GM12878 (cell line): Measurements from ENCODE around the gene ABHD3. TPM values are rescaled to one million over a fixed set of nuclear protein-coding genes. Genes with fewer than 3 reads are reported as not detected.

ENCODE experiments used
- BHLHE40 ChIP-seq, 2 experiments: fragments of 450-650 bp in 1 of 2; IDR thresholded peaks; 2 replicates each; pipeline ENCODE4 v1.6.1; 2011 to 2017; ENCODE audit warnings: low read depth in 2 of 2, borderline replicate concordance in 1 of 2, improper control_type of control experiment in 1 of 2, low read length in 1 of 2, mild to moderate bottlenecking in 1 of 2
- CEBPB ChIP-seq, 2 experiments: fragments of 150-350 bp in 1 of 2; IDR thresholded peaks; 2 replicates each; pipeline ENCODE4 v1.6.1; 2012 to 2014; ENCODE audit warnings: low read depth in 2 of 2, low read length in 2 of 2, borderline replicate concordance in 1 of 2, inconsistent platforms in 1 of 2
- DPF2 ChIP-seq: fragments of 450-650 bp; IDR thresholded peaks from 2 replicates; pipeline ENCODE4 v1.6.1; 2017; ENCODE audit warnings: mild to moderate bottlenecking
- E2F8 ChIP-seq: fragments of 450-650 bp; IDR thresholded peaks from 2 replicates; pipeline ENCODE4 v1.6.1; 2018; ENCODE audit warnings: mild to moderate bottlenecking, low read depth, moderate library complexity; ENCODE audit not compliant: partially characterized antibody
- EGR1 ChIP-seq, 2 experiments: IDR thresholded peaks; 1 replicate in 1 of 2; 2 replicates in 1 of 2; pipeline ENCODE4 v1.6.1; 2011 to 2012; ENCODE audit warnings: low read depth in 2 of 2, low read length in 2 of 2, borderline replicate concordance in 1 of 2, mild to moderate bottlenecking in 1 of 2, moderate library complexity in 1 of 2
- FOXM1 ChIP-seq: IDR thresholded peaks from 2 replicates; pipeline ENCODE4 v1.6.1; 2012; ENCODE audit warnings: low read depth, mild to moderate bottlenecking, inconsistent platforms, low read length, moderate library complexity
- IRF4 ChIP-seq: IDR thresholded peaks from 2 replicates; pipeline ENCODE4 v1.6.1; 2011; ENCODE audit warnings: low read depth, low read length
- MTA3 ChIP-seq: IDR thresholded peaks from 2 replicates; pipeline ENCODE4 v1.6.1; 2012; ENCODE audit warnings: low read length, inconsistent platforms, borderline replicate concordance
- NR2C2 ChIP-seq: IDR thresholded peaks from 2 replicates; pipeline ENCODE4 v1.6.1; 2011; ENCODE audit warnings: borderline replicate concordance, low read depth; ENCODE audit not compliant: control insufficient read depth, insufficient read length
- PAX8 ChIP-seq: fragments of 450-650 bp; IDR thresholded peaks from 2 replicates; pipeline ENCODE4 v1.6.1; 2017; ENCODE audit warnings: mild to moderate bottlenecking, moderate library complexity
- PKNOX1 ChIP-seq: fragments of 450-650 bp; IDR thresholded peaks from 2 replicates; pipeline ENCODE4 v1.6.1; 2016; ENCODE audit warnings: mild to moderate bottlenecking
- PML ChIP-seq: IDR thresholded peaks from 2 replicates; pipeline ENCODE4 v1.6.1; 2012; ENCODE audit warnings: low read length, inconsistent platforms
- RAD21 ChIP-seq: IDR thresholded peaks from 2 replicates; pipeline ENCODE4 v1.6.1; 2011; ENCODE audit warnings: mild to moderate bottlenecking, low read depth, low read length, moderate library complexity; ENCODE audit not compliant: insufficient read depth
- SMC3 ChIP-seq: IDR thresholded peaks from 2 replicates; pipeline ENCODE4 v1.6.1; 2011; ENCODE audit warnings: low read length, improper control_type of control experiment, borderline replicate concordance
- SP1 ChIP-seq: IDR thresholded peaks from one replicate; pipeline ENCODE4 v1.6.1; 2011; ENCODE audit warnings: low read depth, low read length
- SREBF1 ChIP-seq: IDR thresholded peaks from 2 replicates; pipeline ENCODE4 v1.6.1; 2012; ENCODE audit warnings: mild to moderate bottlenecking, low read length
- ZNF207 ChIP-seq: fragments of 450-650 bp; IDR thresholded peaks from 2 replicates; pipeline ENCODE4 v1.6.1; 2014; ENCODE audit warnings: antibody characterized with exemption, mild to moderate bottlenecking, borderline replicate concordance
- ZNF274 ChIP-seq: IDR thresholded peaks from one replicate; pipeline ENCODE4 v1.8.0; 2011; ENCODE audit not compliant: insufficient read length, insufficient read depth
- polyA plus RNA-seq, 11 experiments: library from polyadenylated mRNA; depleted of rRNA in 4 of 11; unstranded in 6 of 11; stranded (reverse) in 5 of 11; fragments of >200 nt; fragmentation: Nextera tagmentation in 4 of 11; fragmentation: Illumina TruSeq in 1 of 11; extraction: Ambion mirVana in 4 of 11; extraction: Trizol in 1 of 11; gene quantifications; 1 replicate in 1 of 11; 2 replicates in 10 of 11; pipeline versions ENCODE4 v1.2.1 to v1.2.3, GENCODE V29; 2011 to 2016; ENCODE audit warnings: inconsistent platforms in 2 of 11, missing spikeins in 2 of 11, low read depth in 1 of 11
- total RNA-seq, 4 experiments: library from RNA; depleted of rRNA in 3 of 4; stranded (reverse); fragments of >200 nt in 3 of 4; fragmentation: Illumina TruSeq in 1 of 4; extraction: Trizol in 1 of 4; gene quantifications; 2 replicates each; pipeline versions ENCODE4 v1.2.1 to v1.2.3, GENCODE V29; 2013 to 2021
- TF ChIP-seq, protein P1 (sequence below): fragments of 450-650 bp; formaldehyde crosslinking; IDR thresholded peaks from 2 replicates; pipeline ENCODE4 v1.5.0; 2022; ENCODE audit warnings: mild to moderate bottlenecking, missing genetic modification characterization
- TF ChIP-seq, protein P2 (sequence below): fragments of 450-650 bp; IDR thresholded peaks from 2 replicates; pipeline ENCODE4 v1.6.1; 2016; ENCODE audit warnings: mild to moderate bottlenecking

Gene ABHD3
- total and polyA plus RNA-seq, 10 of the 15 experiments (the other 5 are each of a cell fraction or from before 2014, with no cell fraction given) = 4.9 to 49.8 (median 18.3) TPM

- TF ChIP-seq EGR1 (IDR thresholded peaks at IDR 0.05; ENCODE audit: borderline replicate concordance in 1 of 2, low read depth in 2 of 2, low read length in 2 of 2) (peak in 1 of 2 experiments; percentile 45; a peak in 2 of 3 replicates), BHLHE40 (IDR thresholded peaks at IDR 0.05; ENCODE audit: borderline replicate concordance in 1 of 2, low read depth in 2 of 2, low read length in 1 of 2) (peak; percentile 84 to 96; a peak in 3 of 4 replicates), PKNOX1 (peak; percentile 58; the same call in 1 of the 2 replicates), SMC3 (peak; percentile 13; the same call in 1 of the 2 replicates), FOXM1 (no peak), DPF2 (peak; percentile 66), SREBF1 (no peak), CEBPB (IDR thresholded peaks at IDR 0.05; ENCODE audit: borderline replicate concordance in 1 of 2, low read depth in 2 of 2, low read length in 2 of 2) (no peak), PAX8 (no peak), MTA3 (no peak), ZNF274 (no peak), E2F8 (no peak), ZNF207 (no peak), NR2C2 (no peak), RAD21 (peak; percentile 23; the same call in 1 of the 2 replicates), SP1 (no peak), IRF4 (no peak), PML (0 out of 2 replicates have a peak, but pooled peaks have one; percentile 15)
- TF ChIP-seq, protein P1, sequence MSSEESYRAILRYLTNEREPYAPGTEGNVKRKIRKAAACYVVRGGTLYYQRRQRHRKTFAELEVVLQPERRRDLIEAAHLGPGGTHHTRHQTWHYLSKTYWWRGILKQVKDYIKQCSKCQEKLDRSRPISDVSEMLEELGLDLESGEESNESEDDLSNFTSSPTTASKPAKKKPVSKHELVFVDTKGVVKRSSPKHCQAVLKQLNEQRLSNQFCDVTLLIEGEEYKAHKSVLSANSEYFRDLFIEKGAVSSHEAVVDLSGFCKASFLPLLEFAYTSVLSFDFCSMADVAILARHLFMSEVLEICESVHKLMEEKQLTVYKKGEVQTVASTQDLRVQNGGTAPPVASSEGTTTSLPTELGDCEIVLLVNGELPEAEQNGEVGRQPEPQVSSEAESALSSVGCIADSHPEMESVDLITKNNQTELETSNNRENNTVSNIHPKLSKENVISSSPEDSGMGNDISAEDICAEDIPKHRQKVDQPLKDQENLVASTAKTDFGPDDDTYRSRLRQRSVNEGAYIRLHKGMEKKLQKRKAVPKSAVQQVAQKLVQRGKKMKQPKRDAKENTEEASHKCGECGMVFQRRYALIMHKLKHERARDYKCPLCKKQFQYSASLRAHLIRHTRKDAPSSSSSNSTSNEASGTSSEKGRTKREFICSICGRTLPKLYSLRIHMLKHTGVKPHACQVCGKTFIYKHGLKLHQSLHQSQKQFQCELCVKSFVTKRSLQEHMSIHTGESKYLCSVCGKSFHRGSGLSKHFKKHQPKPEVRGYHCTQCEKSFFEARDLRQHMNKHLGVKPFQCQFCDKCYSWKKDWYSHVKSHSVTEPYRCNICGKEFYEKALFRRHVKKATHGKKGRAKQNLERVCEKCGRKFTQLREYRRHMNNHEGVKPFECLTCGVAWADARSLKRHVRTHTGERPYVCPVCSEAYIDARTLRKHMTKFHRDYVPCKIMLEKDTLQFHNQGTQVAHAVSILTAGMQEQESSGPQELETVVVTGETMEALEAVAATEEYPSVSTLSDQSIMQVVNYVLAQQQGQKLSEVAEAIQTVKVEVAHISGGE (CRISPR knock-in tag) = no peak
- TF ChIP-seq, protein P2, sequence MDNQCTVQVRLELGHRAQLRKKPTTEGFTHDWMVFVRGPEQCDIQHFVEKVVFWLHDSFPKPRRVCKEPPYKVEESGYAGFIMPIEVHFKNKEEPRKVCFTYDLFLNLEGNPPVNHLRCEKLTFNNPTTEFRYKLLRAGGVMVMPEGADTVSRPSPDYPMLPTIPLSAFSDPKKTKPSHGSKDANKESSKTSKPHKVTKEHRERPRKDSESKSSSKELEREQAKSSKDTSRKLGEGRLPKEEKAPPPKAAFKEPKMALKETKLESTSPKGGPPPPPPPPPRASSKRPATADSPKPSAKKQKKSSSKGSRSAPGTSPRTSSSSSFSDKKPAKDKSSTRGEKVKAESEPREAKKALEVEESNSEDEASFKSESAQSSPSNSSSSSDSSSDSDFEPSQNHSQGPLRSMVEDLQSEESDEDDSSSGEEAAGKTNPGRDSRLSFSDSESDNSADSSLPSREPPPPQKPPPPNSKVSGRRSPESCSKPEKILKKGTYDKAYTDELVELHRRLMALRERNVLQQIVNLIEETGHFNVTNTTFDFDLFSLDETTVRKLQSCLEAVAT = no peak
Observed at GRCh38 chr18:21704603-21705364, at the start of gene ABHD3 (continued).
